HepG2 (cell line): ENCODE data around the gene SLCO3A1. TPM values are rescaled to one million over a fixed set of nuclear protein-coding genes. Genes with fewer than 3 reads are reported as not detected.

Experiments
- ARID3A ChIP-seq: IDR thresholded peaks from 2 replicates; pipeline ENCODE4 v1.6.1; 2012; ENCODE audit warnings: low read depth, low read length, improper control_type of control experiment
- CC2D1A ChIP-seq: sonication (generic); formaldehyde crosslinking; IDR thresholded peaks from 2 replicates; pipeline ENCODE4 v1.8.1; 2023; ENCODE audit warnings: mild to moderate bottlenecking, missing genetic modification reagents
- GPN1 ChIP-seq: sonication (generic); formaldehyde crosslinking; IDR thresholded peaks from 2 replicates; pipeline ENCODE4 v1.5.1; 2020; ENCODE audit warnings: missing genetic modification reagents, borderline replicate concordance
- NFAT5 ChIP-seq: sonication (generic); formaldehyde crosslinking; IDR thresholded peaks from 2 replicates; pipeline ENCODE4 v1.4.0; 2020; ENCODE audit warnings: missing genetic modification reagents
- ZBTB49 ChIP-seq: sonication (generic); formaldehyde crosslinking; IDR thresholded peaks from 2 replicates; pipeline ENCODE4 v1.4.0; 2020; ENCODE audit warnings: missing genetic modification reagents, borderline replicate concordance
- ZHX2 ChIP-seq, 2 experiments: sonication (generic) in 1 of 2; formaldehyde crosslinking in 1 of 2; IDR thresholded peaks; 2 replicates each; pipeline versions ENCODE4 v1.6.1 to v1.9.0; 2014 to 2022; ENCODE audit warnings: antibody characterized with exemption in 1 of 2, borderline replicate concordance in 1 of 2, inconsistent platforms in 1 of 2, low read depth in 1 of 2, missing genetic modification reagents in 1 of 2
- ZKSCAN5 ChIP-seq: sonication (generic); formaldehyde crosslinking; IDR thresholded peaks from 2 replicates; pipeline ENCODE4 v1.5.1; 2020; ENCODE audit warnings: mild to moderate bottlenecking, missing genetic modification reagents
- ZNF546 ChIP-seq: sonication (generic); formaldehyde crosslinking; conservative IDR thresholded peaks from 2 replicates; pipeline ENCODE4 v1.8.1; 2023; ENCODE audit warnings: mild to moderate bottlenecking, missing genetic modification reagents
- ZSCAN30 ChIP-seq: sonication (generic); formaldehyde crosslinking; IDR thresholded peaks from 2 replicates; pipeline ENCODE4 v1.5.0; 2020; ENCODE audit warnings: mild to moderate bottlenecking, missing genetic modification reagents
- polyA plus RNA-seq, 8 experiments: library from polyadenylated mRNA; depleted of rRNA in 3 of 8; stranded (reverse) in 7 of 8; unstranded in 1 of 8; fragments of >200 nt; fragmentation: Illumina TruSeq in 4 of 8; extraction: Trizol in 4 of 8; gene quantifications; 2 replicates each; pipeline versions ENCODE4 v1.2.1 to v1.2.3, GENCODE V29; 2011 to 2016; ENCODE audit warnings: low read depth in 4 of 8, missing spikeins in 1 of 8, mixed read lengths in 1 of 8; ENCODE audit not compliant: insufficient read depth in 1 of 8
- total RNA-seq, 5 experiments: library from RNA; depleted of rRNA; stranded (reverse); fragments of >200 nt; fragmentation: Illumina TruSeq; extraction: Trizol; gene quantifications; 2 replicates each; pipeline ENCODE4 v1.2.3, GENCODE V29; 2016; ENCODE audit warnings: low read depth in 1 of 5

The SLCO3A1 gene
- total and polyA plus RNA-seq, 2 of the 13 experiments (the other 11 are each of a cell fraction or from before 2014, with no cell fraction given) = 0.02 TPM; not detected in 1

- TF ChIP-seq ZNF546 (no peak), ZHX2 (IDR thresholded peaks at IDR 0.05; ENCODE audit: low read depth) (no peak), ZHX2 (CRISPR knock-in tag; IDR thresholded peaks at IDR 0.05; ENCODE audit: borderline replicate concordance) (no peak), ZBTB49 (no peak), CC2D1A (CRISPR knock-in tag) (no peak), ZSCAN30 (CRISPR knock-in tag) (no peak), GPN1 (no peak), NFAT5 (CRISPR knock-in tag) (no peak), ARID3A (no peak), ZKSCAN5 (CRISPR knock-in tag) (no peak)
Observed at GRCh38 chr15:92020207-92020606, 166.7 kb downstream of the SLCO3A1 start (continued).
